CD4-positive, alpha-beta T cell treated with Interferon alpha-2 for 1 hour (primary cell): ENCODE results near the gene EIF6.
A peak's percentile ranks its signal among the peaks of the same experiment; 100 is the strongest.
"Not testable (repeated sequence)": the region's sequence is repeated elsewhere in the genome, so short reads cannot be mapped to it uniquely, and the experiment has no call there.

ENCODE experiments used
- DNase-seq, 2 donors: peaks; one replicate each; pipeline ENCODE4 v3.0.0-alpha.2; 2020 to 2022

The EIF6 gene

GRCh38 chr20:35284267-35284991 is at the start of gene EIF6:
Gene EIF6, minus strand, starts transcription at chr20:35284772. Its CDS starts 285 bp downstream, at chr20:35284487.
- peak; percentile 79 to 84 for DNase-seq

GRCh38 chr20:35333606-35334005 is 49.0 kb upstream of the EIF6 start:
- DNase-seq: no peak

- no peak for DNase-seq
Observed at GRCh38 chr20:35332540-35333200, 48.1 kb upstream of the EIF6 start.

GRCh38 chr20:35329435-35330139 is 45.0 kb upstream of the EIF6 start:
- peak; percentile 8 to 24 for DNase-seq

- DNase-seq: no peak
Observed at GRCh38 chr20:35328689-35329088, 44.1 kb upstream of the EIF6 start.

- DNase-seq: no peak
Observed at GRCh38 chr20:35328095-35328685, 43.6 kb upstream of the EIF6 start.

- DNase-seq: no peak
Observed at GRCh38 chr20:35327074-35327976, 42.8 kb upstream of the EIF6 start.

GRCh38 chr20:35326740-35327073 is 42.1 kb upstream of the EIF6 start:
- no peak for DNase-seq

- DNase-seq: no peak
Observed at GRCh38 chr20:35326021-35326739, 41.6 kb upstream of the EIF6 start.

GRCh38 chr20:35325401-35325800 is 40.8 kb upstream of the EIF6 start:
- no peak for DNase-seq

GRCh38 chr20:35320396-35321126 is 36.0 kb upstream of the EIF6 start:
- no peak for DNase-seq

GRCh38 chr20:35319871-35320197 is 35.3 kb upstream of the EIF6 start:
- DNase-seq: no peak

GRCh38 chr20:35319192-35319870 is 34.8 kb upstream of the EIF6 start:
- no peak for DNase-seq

- peak in 1 of 2 donors; percentile 7 for DNase-seq
Observed at GRCh38 chr20:35318502-35319157, 34.1 kb upstream of the EIF6 start.

GRCh38 chr20:35317416-35318210 is 33.0 kb upstream of the EIF6 start:
- no peak for DNase-seq

GRCh38 chr20:35316086-35316485 is 31.5 kb upstream of the EIF6 start:
- DNase-seq: no peak

GRCh38 chr20:35315632-35316020 is 31.1 kb upstream of the EIF6 start:
- not testable (repeated sequence) for DNase-seq

GRCh38 chr20:35314816-35315631 is 30.5 kb upstream of the EIF6 start:
- DNase-seq: no peak
